Measurements from ENCODE around the gene DUSP23. TPM values are rescaled to one million over a fixed set of nuclear protein-coding genes. Genes with fewer than 3 reads are reported as not detected.

DUSP23 gene
- total RNA-seq, 1 experiment from 2014 or later, result 35.8 TPM

GRCh38 chr1:159828176-159828575 lies 47.4 kb downstream of the DUSP23 start:
- Histone ChIP-seq H3K4me2 (ENCODE audit: low read length) (no peak overlapping the region), H3K4me3 (replicated peaks in 1 of 2; ENCODE audit: low read depth in 1 of 2, low read length in 2 of 2) (no peak overlapping the region), H3K79me2 (ENCODE audit: insufficient read depth, low read length) (no peaks in the 10 kb centered on the region), H3K9me2 (ENCODE audit: insufficient read depth) (no peaks in the 10 kb centered on the region), H4K20me1 (ENCODE audit: insufficient read depth) (no peaks in the 10 kb centered on the region), H3K36me3 (ENCODE audit: control insufficient read depth in 1 of 2, insufficient read depth in 2 of 2, low read length in 2 of 2) (no peaks in the 10 kb centered on the region), H3K4me1 (ENCODE audit: control insufficient read depth in 1 of 2, insufficient read depth in 2 of 2, low read length in 2 of 2) (peaks cover 0 to 7% of the 10 kb centered on the region in 2 experiments; a peak in 1 of 4 replicates), H3K27me3 (ENCODE audit: insufficient read depth, low read length) (peaks cover 12% of the 10 kb centered on the region; the same call in 1 of the 2 replicates), H2AFZ (ENCODE audit: low read depth, low read length, poor library complexity, severe bottlenecking) (no peak overlapping the region), H3K9me3 (ENCODE audit: control insufficient read depth in 1 of 2, insufficient read depth in 1 of 2, low read depth in 1 of 2, low read length in 2 of 2) (no peaks in the 10 kb centered on the region), H3K27ac (ENCODE audit: low read depth, low read length) (no peak overlapping the region), H3K9ac (ENCODE audit: low read length) (no peak overlapping the region)
- DNase-seq (ENCODE audit: low read depth, low spot score) (no peak), ATAC-seq (no peak)
- ChIA-PET CTCF (interaction anchor here (4.4 kb wide), 1 partner anchor 30 kb away, joined by 20 read pairs; no protein-coding TSS in a partner anchor), RAD21 (ENCODE audit: low non-redundant PET in 1 of 2, low total read pairs in 2 of 2, uncharacterized antibody in 2 of 2, unreplicated experiment in 2 of 2) (no interaction called here), POLR2A (no interaction called here)
- no TSS peak for BruUV-seq (replicated peaks)
- intact Hi-C loops (cut with micrococcal nuclease), result loop anchor here (2.0 kb wide), 1 partner anchor 63 kb away; no protein-coding TSS in a partner anchor
- TF ChIP-seq ZBTB33 (IDR thresholded peaks at IDR 0.05; ENCODE audit: extremely low read depth, insufficient replicate concordance, low read length), result no peak
- no peak for TF ChIP-seq ELF1 (IDR thresholded peaks at IDR 0.05; ENCODE audit: borderline replicate concordance, low read depth)
- TF ChIP-seq ZFX (IDR thresholded peaks at IDR 0.05), result no peak
- TF ChIP-seq CEBPB (IDR thresholded peaks at IDR 0.05; ENCODE audit: low read depth), result no peak
- TF ChIP-seq MAX (IDR thresholded peaks at IDR 0.05), result no peak
- TF ChIP-seq POLR2AphosphoS5 (IDR thresholded peaks at IDR 0.05; ENCODE audit: low read depth, low read length), result no peak
- TF ChIP-seq REST (IDR thresholded peaks at IDR 0.05; ENCODE audit: low read depth), result no peak
- TF ChIP-seq ZNF274 (IDR thresholded peaks at IDR 0.05; ENCODE audit: low read depth, low read length), result no peak
